HG03520 (cell line): Measurements from ENCODE around the gene RGS3.

Source experiments
- ATAC-seq: cut with Tn5 transposase; IDR thresholded peaks from one replicate; pipeline ENCODE4 v1.9.1; 2021; ENCODE audit warnings: mild to moderate bottlenecking, moderate library complexity; ENCODE audit not compliant: unreplicated experiment

The RGS3 gene

DNA sequence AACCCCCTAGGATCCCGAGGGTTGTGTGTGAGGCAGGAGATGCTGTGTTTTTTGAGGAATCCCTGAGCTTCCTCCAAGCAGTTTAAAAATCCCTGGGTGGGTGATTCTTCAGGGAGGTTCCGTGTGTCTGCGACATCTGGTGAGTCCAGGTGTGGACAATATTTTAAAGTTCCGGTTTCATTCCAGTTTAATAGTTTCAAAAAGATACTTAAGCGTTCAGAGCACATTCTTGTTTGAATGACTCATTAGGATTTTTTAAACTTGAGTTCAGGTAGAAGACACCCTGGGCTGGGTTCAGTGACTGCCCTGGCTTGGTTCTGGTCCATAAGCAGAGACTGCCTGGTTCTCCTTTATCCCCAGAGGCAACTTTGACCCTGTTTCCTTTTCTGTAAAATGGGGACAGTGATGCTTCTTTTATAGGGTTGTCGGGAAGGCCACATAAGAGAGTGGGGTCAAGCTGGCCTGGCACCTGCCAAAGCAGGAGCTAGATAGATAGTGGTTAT, 119.2 kb downstream of the RGS3 start:
- ATAC-seq: no peak

DNA sequence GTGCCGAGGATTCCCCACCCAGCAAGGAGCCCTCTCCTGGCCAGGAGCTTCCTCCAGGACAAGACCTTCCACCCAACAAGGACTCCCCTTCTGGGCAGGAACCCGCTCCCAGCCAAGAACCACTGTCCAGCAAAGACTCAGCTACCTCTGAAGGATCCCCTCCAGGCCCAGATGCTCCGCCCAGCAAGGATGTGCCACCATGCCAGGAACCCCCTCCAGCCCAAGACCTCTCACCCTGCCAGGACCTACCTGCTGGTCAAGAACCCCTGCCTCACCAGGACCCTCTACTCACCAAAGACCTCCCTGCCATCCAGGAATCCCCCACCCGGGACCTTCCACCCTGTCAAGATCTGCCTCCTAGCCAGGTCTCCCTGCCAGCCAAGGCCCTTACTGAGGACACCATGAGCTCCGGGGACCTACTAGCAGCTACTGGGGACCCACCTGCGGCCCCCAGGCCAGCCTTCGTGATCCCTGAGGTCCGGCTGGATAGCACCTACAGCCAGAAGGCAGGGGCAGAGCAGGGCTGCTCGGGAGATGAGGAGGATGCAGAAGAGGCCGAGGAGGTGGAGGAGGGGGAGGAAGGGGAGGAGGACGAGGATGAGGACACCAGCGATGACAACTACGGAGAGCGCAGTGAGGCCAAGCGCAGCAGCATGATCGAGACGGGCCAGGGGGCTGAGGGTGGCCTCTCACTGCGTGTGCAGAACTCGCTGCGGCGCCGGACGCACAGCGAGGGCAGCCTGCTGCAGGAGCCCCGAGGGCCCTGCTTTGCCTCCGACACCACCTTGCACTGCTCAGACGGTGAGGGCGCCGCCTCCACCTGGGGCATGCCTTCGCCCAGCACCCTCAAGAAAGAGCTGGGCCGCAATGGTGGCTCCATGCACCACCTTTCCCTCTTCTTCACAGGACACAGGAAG, 120.2 kb downstream of the RGS3 start:
- ATAC-seq: no peak

- ATAC-seq: no peak
Measured at GRCh38 chr9:113584428-113585084, 121.0 kb downstream of the RGS3 start.

- no peak for ATAC-seq
Measured at GRCh38 chr9:113585085-113585442, 121.5 kb downstream of the RGS3 start.

- no peak for ATAC-seq
Measured at GRCh38 chr9:113585555-113585954, 122.0 kb downstream of the RGS3 start.

- no peak for ATAC-seq
Measured at GRCh38 chr9:113587471-113588031, 124.0 kb downstream of the RGS3 start.

GRCh38 chr9:113588242-113588810, 124.8 kb downstream of the RGS3 start:
- no peak for ATAC-seq

DNA sequence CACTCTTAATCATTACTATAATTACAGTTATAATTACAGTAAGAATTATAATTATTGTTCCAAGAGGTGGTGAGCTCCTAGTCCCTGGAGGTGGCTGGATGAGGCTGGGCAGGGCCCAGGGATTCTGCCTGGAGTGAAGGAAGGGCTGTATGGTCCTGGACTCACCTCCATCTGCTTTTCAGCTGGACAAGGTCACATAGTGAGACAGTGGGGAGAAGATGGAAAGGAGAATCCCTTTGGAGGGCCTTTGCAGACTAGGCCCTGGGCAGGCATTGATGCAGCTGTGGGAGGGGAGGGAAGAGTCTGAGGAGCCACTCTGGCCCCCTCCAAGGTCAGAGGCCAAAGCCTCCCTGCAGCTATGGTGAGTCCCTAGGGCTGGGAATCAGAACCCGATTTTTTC, 125.4 kb downstream of the RGS3 start:
- ATAC-seq: no peak

- no peak for ATAC-seq
Measured at GRCh38 chr9:113589407-113589806, 125.9 kb downstream of the RGS3 start.

DNA sequence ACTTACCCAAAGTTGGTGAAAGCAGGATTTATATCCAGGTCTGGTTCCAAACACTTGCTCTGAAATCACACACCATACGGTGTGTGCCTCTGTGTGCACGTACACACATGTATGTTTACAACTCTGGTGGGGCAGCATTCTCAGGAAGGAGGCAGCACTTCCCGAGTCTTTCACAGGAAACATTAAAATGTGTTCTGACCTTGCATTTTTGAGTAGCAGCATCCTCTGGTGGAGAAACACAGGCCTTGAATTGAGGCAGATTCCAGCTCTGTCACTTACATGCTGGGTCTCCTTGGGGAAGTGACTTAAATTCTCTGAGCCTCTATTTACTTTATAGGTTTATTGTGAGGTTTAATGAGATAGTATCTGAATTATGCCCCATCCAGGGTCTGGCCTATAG, 126.4 kb downstream of the RGS3 start:
- ATAC-seq: no peak

- ATAC-seq: no peak
Measured at GRCh38 chr9:113590389-113590788, 126.9 kb downstream of the RGS3 start.

- no peak for ATAC-seq
Measured at GRCh38 chr9:113590991-113591898, 127.7 kb downstream of the RGS3 start.

DNA sequence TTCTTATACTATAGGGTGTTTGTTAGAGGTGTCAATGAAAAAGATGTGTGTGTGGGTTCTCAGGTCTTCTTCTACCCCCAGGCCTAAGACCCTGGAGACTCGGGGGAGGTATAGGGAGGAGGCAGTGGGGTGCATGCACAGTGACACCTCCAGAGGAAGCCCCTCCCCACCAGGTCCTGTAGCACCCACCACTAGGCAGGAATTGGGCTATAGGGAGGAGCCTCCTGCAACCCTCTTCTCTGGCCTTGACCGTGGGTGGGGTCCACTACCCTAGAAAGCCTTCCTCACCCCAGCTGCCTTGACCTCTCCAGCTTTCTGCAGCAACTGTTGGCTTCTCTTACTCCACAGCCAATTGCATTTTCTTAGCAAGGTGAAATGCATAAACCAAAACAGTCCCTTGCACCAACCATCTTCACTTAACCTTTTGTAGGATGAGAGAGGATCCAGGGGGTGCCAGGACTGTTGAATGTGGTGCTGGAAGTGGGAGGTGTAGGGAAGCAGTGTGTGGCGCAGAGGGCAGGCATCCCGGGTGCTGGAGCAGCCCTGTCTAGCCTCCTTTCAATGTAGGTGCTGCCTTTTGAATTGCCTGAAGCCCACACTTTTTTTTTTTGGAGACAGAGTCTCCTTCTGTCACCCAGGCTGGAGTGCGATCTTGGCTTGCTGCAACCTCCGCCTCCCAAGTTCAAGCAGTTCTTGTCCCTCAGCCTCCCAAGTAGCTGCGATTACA, 128.5 kb downstream of the RGS3 start:
- ATAC-seq: no peak

DNA sequence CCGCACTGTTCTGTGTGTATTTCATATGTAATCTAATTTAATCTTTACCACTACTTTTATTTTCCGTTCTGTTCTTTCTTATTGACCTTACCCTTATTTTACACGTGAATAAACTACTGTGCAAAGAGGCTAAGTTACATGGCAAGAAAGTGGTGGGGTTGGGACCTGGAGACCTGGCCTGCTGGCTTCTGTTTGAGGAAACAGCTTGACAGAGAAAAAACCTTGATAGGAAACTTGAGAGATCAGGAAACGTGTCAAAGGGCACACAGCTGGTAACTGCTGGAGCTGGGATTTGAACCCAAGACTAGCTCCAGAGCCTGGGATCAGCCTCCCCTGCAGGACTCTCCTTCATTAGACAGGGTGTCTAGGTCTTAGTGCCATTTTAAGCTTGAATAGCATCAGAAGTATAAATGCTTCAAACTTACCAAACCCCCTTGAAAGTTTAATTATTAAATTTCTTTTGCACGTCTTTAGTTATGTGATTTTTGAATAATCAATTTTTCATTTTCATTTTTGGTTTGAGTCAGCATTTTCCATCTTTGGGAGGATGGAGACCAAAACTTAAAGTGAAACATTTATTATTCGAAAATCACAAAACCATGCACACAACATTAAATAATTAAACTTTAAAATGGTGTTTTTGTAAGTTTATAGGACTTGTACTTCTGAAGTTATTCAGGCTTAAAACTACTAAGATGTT, 129.5 kb downstream of the RGS3 start:
- no peak for ATAC-seq

GRCh38 chr9:113593682-113594281, 130.3 kb downstream of the RGS3 start:
- ATAC-seq: no peak

GRCh38 chr9:113594484-113595299, 131.2 kb downstream of the RGS3 start:
- ATAC-seq: no peak

- ATAC-seq: no peak
Measured at GRCh38 chr9:113596616-113597320, 133.2 kb downstream of the RGS3 start.
